Measurements from ENCODE around the gene MAGOH. TPM values are rescaled to one million over a fixed set of nuclear protein-coding genes. Genes with fewer than 3 reads are reported as not detected.

Gene MAGOH
- total RNA-seq, 1 donor from 2014 or later = 109 TPM

DNA sequence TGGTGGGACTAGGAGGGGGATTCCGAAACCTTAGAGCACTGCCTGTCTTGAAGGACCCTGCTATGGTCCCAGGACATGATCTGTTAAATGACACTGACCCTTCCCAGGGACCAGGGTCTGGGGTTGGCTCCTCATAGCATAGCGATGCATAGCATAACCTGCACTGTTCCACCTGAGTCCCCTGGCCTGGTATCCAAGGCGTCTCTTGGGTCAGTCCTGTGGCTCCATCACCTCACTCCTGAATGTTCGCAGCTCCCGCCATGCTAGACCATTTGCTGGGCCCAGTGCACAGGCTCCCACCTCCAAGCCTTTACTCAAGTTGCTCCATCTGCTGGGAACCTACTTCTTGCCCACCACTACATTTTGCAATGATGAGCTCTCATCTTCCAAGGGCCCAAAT is 39.0 kb upstream of the MAGOH start:
- no peak overlapping the region for H3K27ac Mint-ChIP-seq
- Histone ChIP-seq H4K20me1 (ENCODE audit: low read depth) (no peaks in the 10 kb centered on the region), H3K9me3 (ENCODE audit: low read depth) (no peaks in the 10 kb centered on the region), H3K4me3 (no peak overlapping the region), H3K27me3 (no peaks in the 10 kb centered on the region), H3K79me2 (ENCODE audit: low read depth) (no peaks in the 10 kb centered on the region), H2AFZ (replicated peaks) (no peak overlapping the region), H3K36me3 (no peaks in the 10 kb centered on the region), H3K4me2 (no peak overlapping the region), H3K9ac (no peak overlapping the region), H3F3A (ENCODE audit: low read depth) (peaks cover 2% of the 10 kb centered on the region), H3K4me1 (no peaks in the 10 kb centered on the region), H3K27ac (no peak overlapping the region)
- no peaks in the 10 kb centered on the region for H3K9me3 Mint-ChIP-seq
- H3K36me3 Mint-ChIP-seq = peaks cover 15% of the 10 kb centered on the region
- no peak overlapping the region for H3K4me3 Mint-ChIP-seq
- TF ChIP-seq EZH2 (IDR thresholded peaks at IDR 0.05) = no peak
- TF ChIP-seq, protein P1, sequence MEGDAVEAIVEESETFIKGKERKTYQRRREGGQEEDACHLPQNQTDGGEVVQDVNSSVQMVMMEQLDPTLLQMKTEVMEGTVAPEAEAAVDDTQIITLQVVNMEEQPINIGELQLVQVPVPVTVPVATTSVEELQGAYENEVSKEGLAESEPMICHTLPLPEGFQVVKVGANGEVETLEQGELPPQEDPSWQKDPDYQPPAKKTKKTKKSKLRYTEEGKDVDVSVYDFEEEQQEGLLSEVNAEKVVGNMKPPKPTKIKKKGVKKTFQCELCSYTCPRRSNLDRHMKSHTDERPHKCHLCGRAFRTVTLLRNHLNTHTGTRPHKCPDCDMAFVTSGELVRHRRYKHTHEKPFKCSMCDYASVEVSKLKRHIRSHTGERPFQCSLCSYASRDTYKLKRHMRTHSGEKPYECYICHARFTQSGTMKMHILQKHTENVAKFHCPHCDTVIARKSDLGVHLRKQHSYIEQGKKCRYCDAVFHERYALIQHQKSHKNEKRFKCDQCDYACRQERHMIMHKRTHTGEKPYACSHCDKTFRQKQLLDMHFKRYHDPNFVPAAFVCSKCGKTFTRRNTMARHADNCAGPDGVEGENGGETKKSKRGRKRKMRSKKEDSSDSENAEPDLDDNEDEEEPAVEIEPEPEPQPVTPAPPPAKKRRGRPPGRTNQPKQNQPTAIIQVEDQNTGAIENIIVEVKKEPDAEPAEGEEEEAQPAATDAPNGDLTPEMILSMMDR (IDR thresholded peaks at IDR 0.05) = no peak
- no peak for TF ChIP-seq EZH2phosphoT487 (IDR thresholded peaks at IDR 0.05)
- DNase-seq (ENCODE audit: low spot score) = no peak
- H3K27me3 Mint-ChIP-seq (ENCODE audit: insufficient read depth, low read depth) = peaks cover 2% of the 10 kb centered on the region
- peaks cover 19% of the 10 kb centered on the region for H3K4me1 Mint-ChIP-seq

DNA sequence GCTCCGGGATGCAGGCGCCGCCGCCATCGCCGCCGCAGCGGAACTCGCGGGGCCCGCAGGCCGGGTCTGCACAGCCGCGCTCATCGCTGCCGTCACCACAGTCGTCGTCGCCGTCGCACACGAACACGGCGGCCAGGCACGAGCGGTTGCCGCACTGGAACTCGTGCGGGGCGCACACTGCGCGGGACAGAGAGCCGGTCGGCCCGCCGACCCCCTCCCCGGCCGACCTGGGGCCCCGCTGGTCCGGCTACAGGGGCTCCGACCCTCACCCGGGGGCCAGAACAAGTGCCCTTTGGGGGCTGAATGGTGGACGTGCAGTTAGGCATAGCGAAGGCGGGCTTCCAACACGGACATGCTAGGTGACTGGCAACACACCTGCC is 38.6 kb upstream of the MAGOH start:
- Histone ChIP-seq H3F3A (ENCODE audit: low read depth) (peaks cover under 1% of the 10 kb centered on the region), H3K79me2 (ENCODE audit: low read depth) (no peaks in the 10 kb centered on the region), H3K9ac (no peak overlapping the region), H3K9me3 (ENCODE audit: low read depth) (no peaks in the 10 kb centered on the region), H3K27me3 (no peaks in the 10 kb centered on the region), H3K4me1 (no peaks in the 10 kb centered on the region), H3K4me3 (no peak overlapping the region), H4K20me1 (ENCODE audit: low read depth) (no peaks in the 10 kb centered on the region), H3K27ac (no peak overlapping the region), H3K4me2 (no peak overlapping the region), H2AFZ (replicated peaks) (no peak overlapping the region), H3K36me3 (no peaks in the 10 kb centered on the region)
- peaks cover 18% of the 10 kb centered on the region for H3K36me3 Mint-ChIP-seq
- H3K27me3 Mint-ChIP-seq (ENCODE audit: insufficient read depth, low read depth) = peaks cover 2% of the 10 kb centered on the region
- H3K4me1 Mint-ChIP-seq = peaks cover 19% of the 10 kb centered on the region
- no peak overlapping the region for H3K4me3 Mint-ChIP-seq
- H3K9me3 Mint-ChIP-seq = no peaks in the 10 kb centered on the region
- TF ChIP-seq, protein P1 (IDR thresholded peaks at IDR 0.05) = no peak
- TF ChIP-seq EZH2 (IDR thresholded peaks at IDR 0.05) = no peak
- TF ChIP-seq EZH2phosphoT487 (IDR thresholded peaks at IDR 0.05) = no peak
- no peak for DNase-seq (ENCODE audit: low spot score)
- H3K27ac Mint-ChIP-seq = no peak overlapping the region

- peaks cover 4% of the 10 kb centered on the region for H3K27me3 Mint-ChIP-seq (ENCODE audit: insufficient read depth, low read depth)
- H3K4me1 ChIP-seq = no peaks in the 10 kb centered on the region
- H4K20me1 ChIP-seq (ENCODE audit: low read depth) = no peaks in the 10 kb centered on the region
- no peak overlapping the region for H2AFZ ChIP-seq (replicated peaks)
- no peaks in the 10 kb centered on the region for H3K36me3 ChIP-seq
- no peaks in the 10 kb centered on the region for H3K27me3 ChIP-seq
- no peaks in the 10 kb centered on the region for H3F3A ChIP-seq (ENCODE audit: low read depth)
- no peak overlapping the region for H3K4me3 Mint-ChIP-seq
- peaks cover 18% of the 10 kb centered on the region for H3K36me3 Mint-ChIP-seq
- H3K9me3 ChIP-seq (ENCODE audit: low read depth) = no peaks in the 10 kb centered on the region
- H3K27ac ChIP-seq = no peak overlapping the region
- H3K9me3 Mint-ChIP-seq = no peaks in the 10 kb centered on the region
- no peak overlapping the region for H3K4me2 ChIP-seq
- no peak overlapping the region for H3K27ac Mint-ChIP-seq
- no peak overlapping the region for H3K9ac ChIP-seq
- DNase-seq (ENCODE audit: low spot score) = no peak
- no peaks in the 10 kb centered on the region for H3K79me2 ChIP-seq (ENCODE audit: low read depth)
- H3K4me3 ChIP-seq = no peak overlapping the region
- peaks cover 19% of the 10 kb centered on the region for H3K4me1 Mint-ChIP-seq
- TF ChIP-seq EZH2 (IDR thresholded peaks at IDR 0.05) (no peak), EZH2phosphoT487 (IDR thresholded peaks at IDR 0.05) (no peak)
- TF ChIP-seq, protein P1 (IDR thresholded peaks at IDR 0.05) = no peak
These were observed 38.0 kb upstream of the MAGOH start for GRCh38 chr1:53276153-53276901.
